Small intestine (tissue), 7 donors: Measurements from ENCODE around the gene LRRC75B. TPM values are rescaled to one million over a fixed set of nuclear protein-coding genes. Genes with fewer than 3 reads are reported as not detected.

Experiments
- DNase-seq, 2 donors: peaks; one replicate each; pipeline versions ENCODE4 v3.0.0 to v3.0.0-alpha.2; 2013
- FAIRE-seq: peaks from 2 replicates; lab custom pipeline; 2012; peaks lifted over from hg19 to GRCh38; lab: Jason Lieb, UNC
- H3K27ac ChIP-seq, 3 donors: one replicate each; pipeline ENCODE4 v1.5.1; 2013; ENCODE audit warnings: low read length in 2 of 3, mild to moderate bottlenecking in 2 of 3, control low read depth in 1 of 3, inconsistent platforms in 1 of 3, low read depth in 1 of 3, moderate library complexity in 1 of 3
- H3K27me3 ChIP-seq, 3 donors: one replicate each; pipeline ENCODE4 v1.6.1; 2013; ENCODE audit warnings: low read length in 3 of 3, inconsistent platforms in 1 of 3; ENCODE audit not compliant: control insufficient read depth in 3 of 3, insufficient read depth in 3 of 3
- H3K36me3 ChIP-seq, 3 donors: one replicate each; pipeline ENCODE4 v1.6.1; 2013; ENCODE audit warnings: low read length in 3 of 3, inconsistent platforms in 1 of 3, low read depth in 1 of 3, mild to moderate bottlenecking in 1 of 3, moderate library complexity in 1 of 3; ENCODE audit not compliant: control insufficient read depth in 3 of 3, insufficient read depth in 2 of 3
- H3K4me1 ChIP-seq, 3 donors: one replicate each; pipeline ENCODE4 v1.6.1; 2013; ENCODE audit warnings: low read length in 2 of 3, inconsistent platforms in 1 of 3, low read depth in 1 of 3, mild to moderate bottlenecking in 1 of 3, moderate library complexity in 1 of 3; ENCODE audit not compliant: control insufficient read depth in 3 of 3, insufficient read depth in 2 of 3
- H3K4me3 ChIP-seq, 3 donors: one replicate each; pipeline ENCODE4 v1.5.1; 2013; ENCODE audit warnings: low read length in 3 of 3, control low read depth in 1 of 3, inconsistent platforms in 1 of 3, low read depth in 1 of 3, mild to moderate bottlenecking in 1 of 3, moderate library complexity in 1 of 3
- H3K9me3 ChIP-seq, 2 donors: one replicate each; pipeline ENCODE4 v1.6.1; 2013; ENCODE audit warnings: low read depth in 1 of 2, low read length in 1 of 2; ENCODE audit not compliant: control insufficient read depth in 2 of 2, insufficient read depth in 1 of 2
- whole genome bisulfite sequencing, 3 donors: extraction: QIAGEN DNeasy Blood & Tissue Kit; methylation state at CpG; one replicate each; pipeline ENCODE4 v1.1.7; 2013; 5-methylcytosine and 5-hydroxymethylcytosine counted together
- polyA plus RNA-seq, 4 donors: library from polyadenylated mRNA; stranded (reverse) in 3 of 4; unstranded in 1 of 4; fragments of 200-250 nt in 3 of 4; fragments of 120-200 nt in 1 of 4; gene quantifications; one replicate each; pipeline versions ENCODE4 v1.2.1 to v1.2.3, GENCODE V29; 2013
- donor health status: healthy with polysubstance abuse.
- donor health status: control.
- donor health status: control.
- donor health status: Bipolar disorder and iron deficiency.
- donor health status: healthy.

The LRRC75B gene
- polyA plus RNA-seq, 4 donors = 15.5 to 123 (median 76.5) TPM

- whole genome bisulfite sequencing, 3 donors = 7 to 9% (median 8%) methylated on average over 32 to 33 of the region's 33 CpGs
- Histone ChIP-seq H3K9me3 (no peaks in the 10 kb centered on the region), H3K4me1 (peaks cover 0 to 24% (median 4%) of the 10 kb centered on the region in 3 donors), H3K27ac (peak overlapping the region; percentile 34 to 86 (median 39)), H3K36me3 (peaks cover 0 to 34% (median 0%) of the 10 kb centered on the region in 3 donors), H3K27me3 (no peaks in the 10 kb centered on the region), H3K4me3 (peak overlapping the region; percentile 46 to 84 (median 65))
- no peak for FAIRE-seq
- DNase-seq = no peak
Measured at GRCh38 chr22:24592058-24592850, 619 bp downstream of the LRRC75B start.

GRCh38 chr22:24591286-24591830 is 1.5 kb downstream of the LRRC75B start:
- H3K36me3 ChIP-seq = peaks cover 0 to 39% (median 0%) of the 10 kb centered on the region in 3 donors
- no peaks in the 10 kb centered on the region for H3K27me3 ChIP-seq
- peaks cover 0 to 24% (median 4%) of the 10 kb centered on the region in 3 donors for H3K4me1 ChIP-seq
- H3K4me3 ChIP-seq = no peak overlapping the region
- H3K9me3 ChIP-seq = no peaks in the 10 kb centered on the region
- no peak overlapping the region for H3K27ac ChIP-seq
- DNase-seq = no peak
- 89 to 96% (median 94%) methylated on average over 6 of the region's 6 CpGs for WGBS, 3 donors
- no peak for FAIRE-seq

GRCh38 chr22:24590596-24591173 is 2.2 kb downstream of the LRRC75B start:
- no peak overlapping the region for H3K4me3 ChIP-seq
- WGBS, 3 donors = 96 to 98% (median 97%) methylated on average over 12 of the region's 12 CpGs
- peaks cover 0 to 24% (median 4%) of the 10 kb centered on the region in 3 donors for H3K4me1 ChIP-seq
- no peak overlapping the region for H3K27ac ChIP-seq
- no peaks in the 10 kb centered on the region for H3K9me3 ChIP-seq
- no peaks in the 10 kb centered on the region for H3K27me3 ChIP-seq
- H3K36me3 ChIP-seq = peaks cover 0 to 46% (median 0%) of the 10 kb centered on the region in 3 donors
- DNase-seq (no peak), FAIRE-seq (no peak)

- Histone ChIP-seq H3K4me3 (no peak overlapping the region), H3K4me1 (peaks cover 0 to 23% (median 4%) of the 10 kb centered on the region in 3 donors), H3K27me3 (no peaks in the 10 kb centered on the region), H3K27ac (no peak overlapping the region), H3K9me3 (no peaks in the 10 kb centered on the region), H3K36me3 (peaks cover 0 to 57% (median 0%) of the 10 kb centered on the region in 3 donors)
- WGBS, 3 donors = 84 to 92% (median 89%) methylated on average over 7 of the region's 7 CpGs
- FAIRE-seq (no peak), DNase-seq (no peak)
Measured at GRCh38 chr22:24589518-24590030, 3.3 kb downstream of the LRRC75B start.

GRCh38 chr22:24588757-24589481 is 4.0 kb downstream of the LRRC75B start:
- H3K4me1 ChIP-seq = peaks cover 0 to 18% (median 7%) of the 10 kb centered on the region in 3 donors
- 89 to 93% (median 91%) methylated on average over 18 to 21 of the region's 21 CpGs for WGBS, 3 donors
- H3K9me3 ChIP-seq = no peaks in the 10 kb centered on the region
- no peak overlapping the region for H3K27ac ChIP-seq
- no peak for FAIRE-seq
- DNase-seq = no peak
- H3K36me3 ChIP-seq = peaks cover 0 to 60% (median 0%) of the 10 kb centered on the region in 3 donors
- no peak overlapping the region for H3K4me3 ChIP-seq
- no peaks in the 10 kb centered on the region for H3K27me3 ChIP-seq

GRCh38 chr22:24588381-24588756 is 4.5 kb downstream of the LRRC75B start:
- no peaks in the 10 kb centered on the region for H3K9me3 ChIP-seq
- no peak overlapping the region for H3K4me3 ChIP-seq
- H3K27ac ChIP-seq = no peak overlapping the region
- H3K36me3 ChIP-seq = peaks cover 0 to 60% (median 0%) of the 10 kb centered on the region in 3 donors
- no peaks in the 10 kb centered on the region for H3K27me3 ChIP-seq
- H3K4me1 ChIP-seq = peaks cover 0 to 18% (median 4%) of the 10 kb centered on the region in 3 donors
- 59 to 72% (median 70%) methylated on average over 13 of the region's 13 CpGs for WGBS, 3 donors
- FAIRE-seq (no peak), DNase-seq (no peak)

- H3K9me3 ChIP-seq = no peaks in the 10 kb centered on the region
- 77 to 84% (median 81%) methylated on average over 8 of the region's 8 CpGs for WGBS, 3 donors
- peaks cover 0 to 63% (median 0%) of the 10 kb centered on the region in 3 donors for H3K36me3 ChIP-seq
- H3K4me1 ChIP-seq = peaks cover 0 to 15% (median 4%) of the 10 kb centered on the region in 3 donors
- no peak overlapping the region for H3K27ac ChIP-seq
- no peak for FAIRE-seq
- DNase-seq = no peak
- no peaks in the 10 kb centered on the region for H3K27me3 ChIP-seq
- no peak overlapping the region for H3K4me3 ChIP-seq
Measured at GRCh38 chr22:24587948-24588347, 4.9 kb downstream of the LRRC75B start.

GRCh38 chr22:24587251-24587650 is 5.6 kb downstream of the LRRC75B start:
- WGBS, 3 donors = 80 to 88% (median 83%) methylated on average over 5 of the region's 5 CpGs
- FAIRE-seq = no peak
- peaks cover 0 to 63% (median 0%) of the 10 kb centered on the region in 3 donors for H3K36me3 ChIP-seq
- no peak overlapping the region for H3K27ac ChIP-seq
- H3K4me1 ChIP-seq = peaks cover 0 to 13% (median 4%) of the 10 kb centered on the region in 3 donors
- DNase-seq = no peak
- no peak overlapping the region for H3K4me3 ChIP-seq
- no peaks in the 10 kb centered on the region for H3K9me3 ChIP-seq
- H3K27me3 ChIP-seq = no peaks in the 10 kb centered on the region
